ENCODE results near the gene SLC39A11.

The SLC39A11 gene

GRCh38 chr17:72598695-72599094 lies 493.8 kb downstream of the SLC39A11 start:
- DNase-seq (ENCODE audit: low read depth, low spot score) = no peak

GRCh38 chr17:72597354-72598087 lies 495.0 kb downstream of the SLC39A11 start:
- DNase-seq (ENCODE audit: low read depth, low spot score) = no peak

Measured in activated naive CD8-positive, alpha-beta T cell treated with anti-CD3 and anti-CD28 coated beads, Interleukin-2, amount 50 U/mL, for 16 hours (primary cell).